Large intestine (tissue), 3 donors: Measurements from ENCODE around the gene SNX15. TPM values are rescaled to one million over a fixed set of nuclear protein-coding genes. Genes with fewer than 3 reads are reported as not detected.
A peak's percentile ranks its signal among the peaks of the same experiment; 100 is the strongest.

Source experiments
- DNase-seq, 2 donors: peaks; one replicate each; pipeline versions ENCODE4 v3.0.0 to v3.0.0-alpha.2; 2013
- H3K27ac ChIP-seq: one replicate; pipeline ENCODE4 v1.5.1; 2013; ENCODE audit warnings: low read length
- H3K27me3 ChIP-seq: 2 replicates; pipeline ENCODE4 v1.6.1; 2013; ENCODE audit warnings: low read length; ENCODE audit not compliant: control insufficient read depth, insufficient read depth
- H3K36me3 ChIP-seq: 2 replicates; pipeline ENCODE4 v1.6.1; 2013; ENCODE audit warnings: low read length; ENCODE audit not compliant: control insufficient read depth, insufficient read depth
- H3K4me1 ChIP-seq: one replicate; pipeline ENCODE4 v1.6.1; 2013; ENCODE audit warnings: low read length; ENCODE audit not compliant: control insufficient read depth, insufficient read depth
- H3K4me3 ChIP-seq: one replicate; pipeline ENCODE4 v1.5.1; 2013; ENCODE audit warnings: low read length
- H3K9me3 ChIP-seq: one replicate; pipeline ENCODE4 v1.6.1; 2013; ENCODE audit warnings: mild to moderate bottlenecking, low read depth, low read length, moderate library complexity; ENCODE audit not compliant: control insufficient read depth
- WGBS: methylation state at CpG from one replicate; pipeline ENCODE4 v1.1.5; 2013; ENCODE audit warnings: low lambda C conversion rate; ENCODE audit not compliant: insufficient coverage; 5-methylcytosine and 5-hydroxymethylcytosine counted together
- polyA plus RNA-seq: library from polyadenylated mRNA; unstranded; fragments of 120-200 nt; gene quantifications from one replicate; pipeline ENCODE4 v1.2.1, GENCODE V29; 2013

SNX15 gene
- polyA plus RNA-seq, 1 donor, result 37.7 TPM

GRCh38 chr11:65083134-65083833 is 56.0 kb downstream of the SNX15 start:
- WGBS, result no CpG with 5 or more reads among the region's 13 CpGs
- Histone ChIP-seq H3K9me3 (no peaks in the 10 kb centered on the region), H3K4me1 (peaks cover 12% of the 10 kb centered on the region), H3K4me3 (peak overlapping the region; percentile 86), H3K27me3 (no peaks in the 10 kb centered on the region), H3K27ac (no peak overlapping the region), H3K36me3 (peaks cover 43% of the 10 kb centered on the region)
- DNase-seq, result peak in 1 of 2 donors; percentile 0

GRCh38 chr11:65083834-65084597 is 56.8 kb downstream of the SNX15 start, which contains the start of the genes CDCA5 and ZFPL1:
Gene CDCA5 (minus strand): TSS chr11:65084040. CDS start chr11:65083978, 62 bp downstream.
Gene ZFPL1 (plus strand): TSS chr11:65084222. CDS start chr11:65084699, 477 bp downstream.
- Histone ChIP-seq H3K27me3 (no peaks in the 10 kb centered on the region), H3K4me1 (peaks cover 7% of the 10 kb centered on the region), H3K9me3 (no peaks in the 10 kb centered on the region), H3K27ac (peak within 1 kb of the TSS; percentile 94), H3K4me3 (peak within 1 kb of the TSS; percentile 86), H3K36me3 (peaks cover 50% of the 10 kb centered on the region)
- no CpG with 5 or more reads among the region's 79 CpGs for WGBS
- DNase-seq, result peak; percentile 96

- peaks cover 7% of the 10 kb centered on the region for H3K4me1 ChIP-seq
- H3K27ac ChIP-seq, result peak overlapping the region; percentile 94
- WGBS, result 80% methylated on average over 1 of the region's 23 CpGs
- peak in 1 of 2 donors; percentile 2 for DNase-seq
- peaks cover 53% of the 10 kb centered on the region for H3K36me3 ChIP-seq
- H3K4me3 ChIP-seq, result peak overlapping the region; percentile 86
- H3K9me3 ChIP-seq, result no peaks in the 10 kb centered on the region
- H3K27me3 ChIP-seq, result no peaks in the 10 kb centered on the region
These were observed 57.5 kb downstream of the SNX15 start for GRCh38 chr11:65084598-65085375.

GRCh38 chr11:65085446-65085845 is 58.2 kb downstream of the SNX15 start:
- no peak overlapping the region for H3K4me3 ChIP-seq
- H3K36me3 ChIP-seq, result peaks cover 53% of the 10 kb centered on the region
- peaks cover 7% of the 10 kb centered on the region for H3K4me1 ChIP-seq
- H3K27me3 ChIP-seq, result no peaks in the 10 kb centered on the region
- DNase-seq, result no peak
- H3K27ac ChIP-seq, result no peak overlapping the region
- no peaks in the 10 kb centered on the region for H3K9me3 ChIP-seq
- WGBS, result no CpG with 5 or more reads among the region's 4 CpGs

GRCh38 chr11:65086809-65087208 is 59.6 kb downstream of the SNX15 start:
- no peak for DNase-seq
- no peak overlapping the region for H3K4me3 ChIP-seq
- no peak overlapping the region for H3K27ac ChIP-seq
- peaks cover 52% of the 10 kb centered on the region for H3K36me3 ChIP-seq
- peaks cover 7% of the 10 kb centered on the region for H3K4me1 ChIP-seq
- WGBS, result no CpG with 5 or more reads among the region's 9 CpGs
- H3K9me3 ChIP-seq, result no peaks in the 10 kb centered on the region
- no peaks in the 10 kb centered on the region for H3K27me3 ChIP-seq

- H3K27me3 ChIP-seq, result no peaks in the 10 kb centered on the region
- WGBS, result 100% methylated on average over 1 of the region's 11 CpGs
- H3K4me3 ChIP-seq, result no peak overlapping the region
- H3K27ac ChIP-seq, result no peak overlapping the region
- no peaks in the 10 kb centered on the region for H3K9me3 ChIP-seq
- DNase-seq, result no peak
- peaks cover 7% of the 10 kb centered on the region for H3K4me1 ChIP-seq
- peaks cover 52% of the 10 kb centered on the region for H3K36me3 ChIP-seq
These were observed 60.0 kb downstream of the SNX15 start for GRCh38 chr11:65087216-65087615.

- no CpG with 5 or more reads among the region's 15 CpGs for WGBS
- peaks cover 52% of the 10 kb centered on the region for H3K36me3 ChIP-seq
These were observed 60.6 kb downstream of the SNX15 start for GRCh38 chr11:65087827-65088226.

GRCh38 chr11:65089621-65090020 is 62.4 kb downstream of the SNX15 start:
- no peak overlapping the region for H3K4me3 ChIP-seq
- no CpG with 5 or more reads among the region's 4 CpGs for WGBS
- H3K36me3 ChIP-seq, result peaks cover 52% of the 10 kb centered on the region
- peaks cover 7% of the 10 kb centered on the region for H3K4me1 ChIP-seq
- no peaks in the 10 kb centered on the region for H3K9me3 ChIP-seq
- no peaks in the 10 kb centered on the region for H3K27me3 ChIP-seq
- no peak overlapping the region for H3K27ac ChIP-seq
- DNase-seq, result no peak

More at GRCh38 chr11:65087827-65088226, 60.6 kb downstream of the SNX15 start:
- Histone ChIP-seq H3K27ac (no peak overlapping the region), H3K4me3 (no peak overlapping the region), H3K27me3 (no peaks in the 10 kb centered on the region), H3K4me1 (peaks cover 7% of the 10 kb centered on the region), H3K9me3 (no peaks in the 10 kb centered on the region)
- no peak for DNase-seq
